Suprapubic skin (tissue), 4 donors: ENCODE data around the gene TRIM52.

ENCODE experiments used
- EP300 ChIP-seq: sonication (generic); formaldehyde crosslinking; IDR thresholded peaks from one replicate; pipeline ENCODE4 v1.6.1; 2017; ENCODE audit warnings: antibody characterized with exemption
- POLR2A ChIP-seq, 2 donors: fragments of 450-650 bp; IDR thresholded peaks; one replicate each; pipeline ENCODE4 v1.6.1; 2017; ENCODE audit warnings: antibody characterized with exemption in 2 of 2, mild to moderate bottlenecking in 2 of 2, moderate library complexity in 2 of 2
- POLR2AphosphoS5 ChIP-seq, 3 donors: sonication (generic); formaldehyde crosslinking; IDR thresholded peaks; one replicate each; pipeline ENCODE4 v1.6.1; 2017; ENCODE audit warnings: antibody characterized with exemption in 3 of 3
- TF ChIP-seq, protein P1 (sequence below), 2 donors: fragments of 200-600 bp in 1 of 2; fragments of 450-650 bp in 1 of 2; sonication (generic) in 1 of 2; IDR thresholded peaks; one replicate each; pipeline ENCODE4 v1.5.1; 2016 to 2019; ENCODE audit warnings: antibody characterized with exemption in 2 of 2, mild to moderate bottlenecking in 1 of 2, moderate library complexity in 1 of 2

DNA sequence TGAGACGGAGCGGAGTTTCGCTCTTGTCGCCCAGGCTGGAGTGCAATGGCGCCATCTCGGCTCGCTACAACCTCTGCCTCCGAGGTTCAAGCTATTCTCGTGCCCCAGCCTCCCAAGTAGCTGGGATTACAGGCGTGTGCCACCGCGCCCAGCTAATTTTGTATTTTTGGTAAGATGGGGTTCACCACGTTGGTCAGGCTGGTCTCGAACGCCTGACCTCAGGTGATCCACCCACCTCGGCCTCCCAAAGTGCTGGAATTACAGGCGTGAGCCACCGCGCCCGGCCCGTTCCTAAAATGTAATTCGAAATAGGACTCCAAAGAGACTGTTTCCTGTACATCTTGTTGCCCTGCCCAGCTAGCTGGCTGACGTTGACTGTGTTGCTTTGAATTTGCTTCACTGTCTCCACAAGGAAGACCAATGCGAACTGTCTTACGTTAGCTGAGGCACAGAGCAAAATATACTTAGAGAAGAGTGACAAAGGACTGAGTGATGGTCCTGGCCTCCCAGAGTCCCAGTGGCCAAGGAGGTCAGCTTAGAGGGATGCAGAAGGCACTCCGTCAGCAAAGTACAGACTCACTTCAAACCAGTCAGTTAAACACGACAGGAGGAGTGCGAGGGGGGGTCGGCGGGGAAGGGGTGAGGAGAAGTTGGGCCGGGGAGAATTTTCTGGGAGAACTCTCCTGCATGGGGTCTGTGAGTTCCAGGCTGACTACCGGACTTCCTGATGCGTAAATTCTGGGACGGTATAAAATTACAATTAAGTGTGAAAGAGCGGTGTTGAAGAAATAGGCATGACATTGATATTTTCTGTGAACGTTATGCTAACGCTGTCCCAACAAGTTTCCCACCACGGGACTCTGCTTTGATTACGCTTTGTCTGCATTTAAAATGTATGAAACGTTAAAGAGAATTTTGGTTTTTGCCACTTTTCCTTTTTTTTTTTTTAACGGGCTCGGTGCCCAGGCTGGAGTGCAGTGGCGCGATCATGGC is 44.6 kb downstream of the TRIM52 start:
- TF ChIP-seq, protein P1, sequence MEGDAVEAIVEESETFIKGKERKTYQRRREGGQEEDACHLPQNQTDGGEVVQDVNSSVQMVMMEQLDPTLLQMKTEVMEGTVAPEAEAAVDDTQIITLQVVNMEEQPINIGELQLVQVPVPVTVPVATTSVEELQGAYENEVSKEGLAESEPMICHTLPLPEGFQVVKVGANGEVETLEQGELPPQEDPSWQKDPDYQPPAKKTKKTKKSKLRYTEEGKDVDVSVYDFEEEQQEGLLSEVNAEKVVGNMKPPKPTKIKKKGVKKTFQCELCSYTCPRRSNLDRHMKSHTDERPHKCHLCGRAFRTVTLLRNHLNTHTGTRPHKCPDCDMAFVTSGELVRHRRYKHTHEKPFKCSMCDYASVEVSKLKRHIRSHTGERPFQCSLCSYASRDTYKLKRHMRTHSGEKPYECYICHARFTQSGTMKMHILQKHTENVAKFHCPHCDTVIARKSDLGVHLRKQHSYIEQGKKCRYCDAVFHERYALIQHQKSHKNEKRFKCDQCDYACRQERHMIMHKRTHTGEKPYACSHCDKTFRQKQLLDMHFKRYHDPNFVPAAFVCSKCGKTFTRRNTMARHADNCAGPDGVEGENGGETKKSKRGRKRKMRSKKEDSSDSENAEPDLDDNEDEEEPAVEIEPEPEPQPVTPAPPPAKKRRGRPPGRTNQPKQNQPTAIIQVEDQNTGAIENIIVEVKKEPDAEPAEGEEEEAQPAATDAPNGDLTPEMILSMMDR (IDR thresholded peaks at IDR 0.05): no peak
- TF ChIP-seq POLR2A (IDR thresholded peaks at IDR 0.05) (no peak), POLR2AphosphoS5 (IDR thresholded peaks at IDR 0.05) (no peak), EP300 (no peak)
